Stimulated activated CD4-positive, alpha-beta T cell treated with anti-CD3 and anti-CD28 coated beads, Interleukin-12 subunit alpha, Interleukin-12 subunit beta, amount 100 ng/mL, for 4 hours (primary cell): ENCODE measurements around the gene KRT36.

ENCODE experiments used
- DNase-seq: peaks from one replicate; pipeline ENCODE4 v3.0.0-alpha.2; 2020

KRT36 gene

DNA sequence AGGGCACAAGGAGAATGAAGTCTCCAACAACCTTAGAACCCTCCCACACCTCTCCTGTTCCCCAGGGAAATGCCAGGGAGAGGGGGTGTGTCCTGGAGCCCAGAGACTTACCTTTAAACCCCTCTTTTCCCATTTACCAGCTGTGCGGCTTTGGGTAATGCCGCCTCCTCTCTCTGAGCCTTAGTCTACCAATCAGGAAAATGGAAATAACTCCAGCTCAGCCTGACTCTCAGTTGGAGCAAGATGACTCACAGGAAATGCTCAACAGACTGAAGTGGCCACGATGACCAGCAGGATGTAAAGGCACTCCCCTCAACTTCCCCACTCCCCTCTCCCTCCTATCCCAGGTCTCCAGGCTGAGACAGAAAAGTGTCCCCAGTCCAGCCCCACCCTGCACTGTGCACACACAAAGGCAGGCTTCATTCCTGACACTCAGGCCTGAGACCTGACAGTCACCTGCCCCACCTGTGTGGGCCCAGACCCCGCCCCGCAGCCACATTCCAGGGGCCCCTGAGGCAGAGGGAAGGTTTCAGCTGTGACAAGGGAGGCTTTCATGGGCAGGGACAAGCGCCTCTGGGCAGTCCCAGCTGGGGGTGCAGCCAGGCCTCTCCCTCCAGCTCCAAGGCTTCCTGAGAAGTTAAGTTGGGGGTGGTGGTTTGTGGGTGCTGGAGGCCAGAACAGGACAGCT is 32.0 kb upstream of the KRT36 start:
- no peak for DNase-seq

DNA sequence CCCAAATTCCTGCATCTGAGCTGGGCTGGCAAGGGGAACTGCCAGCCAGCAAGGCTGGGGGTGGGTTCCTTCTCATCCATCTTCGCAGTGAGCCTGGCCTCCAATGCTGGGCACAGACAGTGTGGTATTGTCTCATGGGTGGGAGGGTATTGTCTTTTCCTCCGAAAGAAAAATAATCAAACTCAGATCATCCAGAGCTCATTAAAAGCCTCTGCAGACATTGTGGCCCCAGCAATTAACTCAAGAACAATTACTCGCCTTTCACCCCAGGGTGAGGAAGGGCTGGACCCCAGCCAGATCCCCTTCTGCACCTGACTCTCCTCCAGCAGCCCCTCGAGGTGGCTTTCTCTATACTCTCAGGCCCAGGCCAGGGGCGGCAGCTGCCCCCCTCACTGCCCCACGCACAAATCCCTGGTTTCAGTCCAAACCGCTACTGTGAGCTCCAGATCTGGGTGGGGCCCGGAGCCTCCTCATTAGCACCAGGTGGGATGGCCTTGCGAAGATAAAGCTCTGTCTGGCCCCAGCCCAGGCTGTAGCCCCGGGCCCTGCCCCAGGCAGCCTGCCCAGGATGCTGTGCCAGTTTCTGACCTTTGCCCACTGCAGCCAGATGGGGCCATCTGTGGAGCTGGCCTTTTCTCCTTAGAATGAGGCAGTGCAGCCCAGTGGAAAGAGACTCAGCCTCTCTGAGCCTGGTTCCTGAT is 31.3 kb upstream of the KRT36 start:
- DNase-seq = no peak

DNA sequence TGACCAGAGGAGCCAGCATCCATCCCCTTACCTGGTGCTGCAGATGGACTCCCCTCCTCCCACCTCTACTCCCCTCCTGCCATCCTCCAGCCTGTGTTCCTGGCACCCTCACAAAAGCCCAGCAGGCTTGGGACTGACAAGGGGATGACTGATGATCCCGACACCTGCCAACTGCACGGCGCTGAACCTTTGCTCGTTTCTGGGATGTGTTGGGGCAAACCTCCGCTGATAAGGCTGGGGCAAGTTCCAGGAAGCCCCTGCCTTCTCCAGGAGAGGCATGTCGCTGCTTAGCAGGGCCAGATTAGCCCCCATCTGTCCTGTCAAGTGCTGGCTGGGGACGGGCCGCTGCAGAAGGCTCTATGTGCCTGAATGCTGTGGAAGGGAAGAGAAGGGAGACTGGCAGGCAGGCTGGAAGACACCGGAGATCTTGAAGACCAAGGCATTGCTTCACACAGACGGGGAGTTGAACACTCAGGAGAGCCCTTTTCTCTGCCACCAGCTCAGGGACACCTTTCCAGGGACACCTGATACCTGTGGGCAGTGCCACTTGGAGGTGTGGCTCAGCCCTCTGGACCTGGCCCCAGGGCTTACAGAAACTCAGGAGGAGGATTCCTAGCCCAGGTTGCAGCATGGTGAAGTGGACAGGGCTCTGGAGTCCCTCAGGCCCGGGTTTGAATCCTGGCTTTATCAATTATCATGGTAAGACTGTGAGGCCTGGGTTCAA is 30.0 kb upstream of the KRT36 start:
- DNase-seq = no peak

DNA sequence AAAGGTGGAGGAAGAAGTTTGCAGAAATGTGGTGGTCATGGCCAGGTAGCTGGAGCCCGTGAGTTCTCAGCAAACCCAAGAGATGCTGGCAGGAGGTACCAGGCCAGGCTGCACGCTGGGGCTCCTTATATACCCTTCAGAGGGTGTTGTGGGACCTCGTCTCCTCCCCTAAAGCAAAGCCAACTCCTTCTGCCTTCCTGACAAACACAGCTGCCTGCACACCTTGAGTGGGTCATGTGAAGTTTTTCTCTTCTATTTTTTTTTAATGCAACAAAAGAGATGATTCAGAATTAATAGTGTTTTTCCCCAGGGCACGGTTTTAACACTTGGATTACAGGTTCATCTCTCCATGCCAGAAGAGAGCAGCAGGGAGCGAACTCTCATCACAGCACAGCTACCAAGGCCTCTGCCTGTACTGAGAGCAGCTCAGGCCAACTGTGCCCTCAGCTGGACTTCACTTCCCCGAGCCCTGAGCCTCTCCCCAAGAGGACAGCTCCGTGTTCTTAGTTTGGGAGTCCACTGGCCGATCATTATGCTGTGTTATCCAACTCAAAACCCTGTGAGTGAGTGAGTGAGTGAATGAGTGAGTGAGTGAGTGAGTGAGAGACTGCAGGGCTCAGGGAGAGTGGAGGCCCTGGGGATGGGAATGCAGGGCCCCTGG is 29.2 kb upstream of the KRT36 start, which contains the start of gene KRT15:
KRT15 (minus strand) TSS at position 102 of the 661 bp plus-strand sequence; CDS start at position 39, 63 bp downstream.
- DNase-seq = no peak

DNA sequence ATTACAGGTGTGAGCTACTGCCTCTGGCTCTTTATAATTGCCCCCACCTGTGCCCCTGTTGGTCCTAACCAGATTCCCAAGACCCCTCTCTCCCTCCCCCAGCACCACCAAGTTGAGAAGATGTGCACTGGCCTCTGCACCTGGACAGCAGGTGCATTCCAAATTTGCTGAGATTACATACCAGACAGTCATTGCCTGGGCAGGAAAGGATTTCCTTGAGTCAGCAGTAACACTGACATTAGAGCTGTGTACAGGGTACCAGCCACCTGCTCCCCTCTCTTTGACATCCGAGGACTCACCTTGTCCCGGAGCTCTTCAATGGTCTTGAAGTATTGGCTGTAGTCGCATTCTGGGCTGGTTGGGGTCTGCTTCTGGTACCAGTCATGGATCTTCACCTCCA is 28.3 kb upstream of the KRT36 start:
- no peak for DNase-seq

DNA sequence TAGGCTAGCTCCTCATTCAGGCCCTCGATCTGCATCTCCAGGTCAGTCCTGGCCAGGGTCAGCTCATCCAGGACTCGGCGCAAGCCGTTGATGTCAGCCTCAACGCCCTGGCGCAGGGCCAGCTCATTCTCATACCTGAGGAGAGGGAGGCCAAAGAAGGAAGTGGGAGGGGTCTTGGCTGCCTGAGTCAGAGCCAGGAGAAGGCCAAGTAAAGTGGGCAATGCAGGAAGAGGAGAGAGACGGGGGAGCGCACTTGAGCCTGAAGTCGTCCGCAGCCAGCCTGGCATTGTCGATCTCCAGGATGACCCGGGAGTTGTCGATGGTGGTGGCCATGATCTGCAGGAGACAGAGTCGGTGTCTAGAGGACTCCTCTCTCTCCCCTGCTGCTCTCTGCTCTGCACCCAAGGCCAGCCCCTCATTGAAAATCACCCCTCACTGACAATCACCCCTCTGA is 27.1 kb upstream of the KRT36 start:
- no peak for DNase-seq

DNA sequence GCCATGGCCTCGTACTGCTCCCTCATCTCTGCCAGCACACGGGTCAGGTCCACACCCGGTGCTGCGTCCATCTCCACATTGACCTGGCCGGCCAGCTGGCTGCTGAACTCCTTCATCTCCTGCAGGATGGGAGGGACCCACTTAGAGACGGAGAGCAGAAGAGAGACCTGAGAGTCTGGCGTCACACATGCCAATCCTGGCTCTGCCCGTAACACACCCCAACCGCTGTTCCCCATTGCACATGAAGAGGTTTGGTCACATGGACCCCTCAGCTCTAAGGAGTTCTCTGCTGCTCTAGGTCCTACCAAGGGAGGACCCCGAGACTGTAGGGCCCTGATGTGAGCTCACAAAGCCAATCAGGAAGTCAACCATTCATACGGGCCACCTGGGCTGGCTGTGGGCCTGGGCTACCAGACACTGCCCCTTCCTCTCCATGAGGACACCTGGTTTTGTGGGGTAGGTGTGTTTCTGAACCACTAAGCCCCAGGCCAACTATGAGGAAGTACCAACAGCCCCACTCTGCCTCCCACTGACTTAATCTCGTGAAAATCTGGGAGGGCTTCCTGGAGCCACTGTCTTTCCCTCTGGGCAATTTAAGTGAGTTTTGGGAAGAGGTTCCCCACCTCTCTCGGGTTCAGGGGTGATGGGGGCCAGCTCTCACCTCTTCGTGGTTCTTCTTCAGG is 26.6 kb upstream of the KRT36 start:
- DNase-seq = no peak

DNA sequence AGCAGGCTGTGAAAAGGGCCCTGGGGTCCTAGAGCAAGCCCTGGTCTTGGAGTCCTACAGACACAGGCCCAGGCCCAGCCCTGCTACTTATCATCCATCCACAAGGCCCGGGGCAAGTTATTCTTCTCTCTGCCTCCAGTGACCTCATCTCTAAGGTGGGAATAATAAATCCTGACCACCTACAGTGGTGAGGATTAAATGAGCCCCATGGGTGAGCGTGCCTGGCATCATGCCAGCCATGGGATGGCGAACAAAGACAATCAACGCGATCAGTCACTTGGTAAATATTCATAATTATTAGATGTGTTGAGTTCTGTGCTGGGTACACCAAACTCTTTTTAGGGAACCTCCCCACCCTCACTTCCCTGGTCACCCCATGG is 23.4 kb upstream of the KRT36 start:
- DNase-seq = no peak

DNA sequence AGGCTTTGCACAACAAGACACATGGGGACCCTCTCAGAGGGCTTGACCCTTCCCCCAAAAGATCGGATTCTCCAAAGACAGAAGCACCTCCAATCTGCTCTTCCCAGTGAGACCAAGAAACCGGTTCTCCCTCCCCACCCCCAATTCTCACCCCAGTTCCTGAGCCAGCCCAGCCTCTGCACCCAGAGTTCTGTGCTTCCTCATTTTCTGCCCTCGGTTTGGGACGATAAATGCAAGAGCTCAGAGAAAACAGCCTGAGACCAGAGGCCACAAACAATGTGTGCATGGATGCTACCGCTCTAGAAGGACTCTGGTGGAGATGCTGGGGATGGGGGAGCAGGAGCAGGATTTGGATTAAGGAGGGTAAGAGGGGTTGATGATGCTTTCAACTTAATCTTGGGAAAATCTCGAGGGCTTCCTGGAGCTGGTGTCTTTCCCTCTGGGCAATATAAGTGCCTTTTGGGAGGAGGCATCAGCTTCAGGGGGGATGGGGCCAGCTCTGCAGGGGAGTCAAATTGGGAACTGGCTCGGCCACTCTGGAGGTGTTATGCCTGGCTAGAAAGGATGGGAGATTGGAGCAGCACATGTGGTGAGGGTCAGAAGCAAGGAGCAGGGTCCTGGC is 22.9 kb upstream of the KRT36 start:
- no peak for DNase-seq

DNA sequence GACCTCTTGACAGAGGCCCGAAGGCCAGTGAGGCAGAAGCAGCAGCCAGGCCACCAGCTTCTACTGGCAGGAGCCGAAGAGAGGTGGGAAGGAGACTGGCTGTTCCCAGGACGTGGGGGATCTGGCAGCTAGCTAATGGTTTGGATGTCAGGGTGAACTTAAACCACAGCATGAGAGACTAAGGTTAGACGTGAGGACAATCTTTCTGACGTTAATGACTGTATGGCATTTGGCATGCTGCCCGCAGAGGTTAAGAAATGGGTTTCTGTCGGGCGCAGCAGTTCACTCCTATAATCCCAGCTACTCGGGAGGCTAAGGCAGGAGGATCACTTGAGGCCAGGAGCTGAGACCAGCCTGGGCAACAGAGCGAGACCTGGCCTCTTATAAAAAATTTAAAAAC is 22.0 kb upstream of the KRT36 start:
- DNase-seq = no peak

DNA sequence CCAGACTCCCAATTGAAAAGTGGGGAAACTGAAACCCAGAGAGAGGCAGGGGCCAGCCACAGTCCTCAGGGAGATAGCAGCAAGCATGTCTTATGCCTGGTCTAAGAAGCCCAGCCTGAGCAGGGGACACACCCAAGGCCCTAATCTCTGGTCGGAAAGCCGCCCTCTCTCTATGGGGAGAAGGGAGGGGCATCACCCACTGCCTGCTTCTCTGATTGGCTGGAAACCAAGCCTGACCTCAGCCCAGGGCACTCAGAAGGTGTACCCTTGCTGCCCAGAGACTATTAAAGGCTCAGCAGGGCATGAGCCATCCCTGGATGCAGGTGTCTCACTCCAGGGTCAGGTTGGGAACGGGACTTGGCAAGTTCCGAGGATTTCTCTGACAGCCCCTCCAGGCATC is 21.4 kb upstream of the KRT36 start:
- DNase-seq = no peak

DNA sequence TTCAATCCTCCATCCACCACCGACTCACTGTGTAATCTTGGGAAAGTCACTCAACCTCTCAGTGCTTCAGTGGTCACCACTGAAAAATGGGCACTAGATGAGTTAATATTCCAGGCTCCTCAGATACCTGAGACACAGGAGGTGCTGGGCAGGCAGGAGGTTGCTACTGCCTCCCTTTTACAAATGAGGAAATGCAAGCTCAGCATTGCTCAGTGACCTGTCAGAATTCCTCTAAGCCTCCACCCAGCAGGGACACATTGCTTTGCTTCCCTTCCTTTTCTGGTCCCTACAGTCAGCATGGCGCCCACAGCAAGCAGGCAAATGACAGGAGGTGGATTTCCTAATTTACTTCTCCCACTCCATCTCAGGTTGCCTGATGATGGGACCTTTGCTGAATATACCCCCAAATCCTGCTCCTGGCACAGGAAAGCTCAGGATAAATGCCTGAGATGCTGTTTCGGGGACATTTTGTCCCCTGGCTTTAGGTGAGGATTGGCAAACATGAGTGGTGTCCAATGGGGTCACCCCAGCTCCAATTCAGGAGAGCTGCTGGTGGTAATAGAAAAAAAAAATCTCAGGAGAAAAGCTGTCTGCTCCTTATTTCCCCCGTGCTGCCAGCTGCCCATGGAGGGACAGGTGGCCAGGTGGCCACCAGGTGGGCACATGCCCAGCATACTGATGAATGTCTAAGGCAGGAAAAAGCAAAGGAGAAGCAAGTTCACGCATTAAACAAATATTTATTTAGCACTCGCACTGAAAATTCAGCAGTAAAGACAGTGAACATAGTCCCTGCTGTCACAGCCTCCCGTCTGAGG is 20.7 kb upstream of the KRT36 start:
- no peak for DNase-seq

DNA sequence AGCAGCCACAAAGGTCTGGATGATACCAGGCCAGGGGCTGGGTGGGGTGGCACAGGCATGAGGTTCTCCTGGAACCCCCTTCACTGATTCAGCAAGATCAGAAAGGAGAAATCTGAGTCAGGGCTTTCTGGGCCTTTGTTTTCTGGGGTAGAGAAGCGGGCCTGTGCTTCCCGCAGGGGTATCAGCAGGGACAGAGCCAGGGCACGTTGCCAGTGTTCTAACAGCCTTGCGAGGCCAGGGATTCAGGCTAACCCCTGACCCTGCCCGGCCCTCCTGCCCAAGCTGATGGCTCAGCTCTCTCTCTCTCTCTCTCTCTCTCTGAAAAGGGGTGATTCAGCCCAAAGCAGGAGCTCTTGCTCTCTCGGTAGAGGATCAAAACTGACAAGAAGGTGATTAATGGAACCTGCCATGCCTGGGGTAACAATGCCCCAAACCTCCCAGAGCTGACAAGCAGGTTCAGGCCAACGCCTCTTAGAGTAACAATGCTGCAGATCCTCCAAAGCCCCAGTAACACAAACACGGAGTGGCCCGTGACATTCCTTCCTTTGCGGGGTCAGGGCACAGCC is 17.7 kb upstream of the KRT36 start:
- DNase-seq = no peak

DNA sequence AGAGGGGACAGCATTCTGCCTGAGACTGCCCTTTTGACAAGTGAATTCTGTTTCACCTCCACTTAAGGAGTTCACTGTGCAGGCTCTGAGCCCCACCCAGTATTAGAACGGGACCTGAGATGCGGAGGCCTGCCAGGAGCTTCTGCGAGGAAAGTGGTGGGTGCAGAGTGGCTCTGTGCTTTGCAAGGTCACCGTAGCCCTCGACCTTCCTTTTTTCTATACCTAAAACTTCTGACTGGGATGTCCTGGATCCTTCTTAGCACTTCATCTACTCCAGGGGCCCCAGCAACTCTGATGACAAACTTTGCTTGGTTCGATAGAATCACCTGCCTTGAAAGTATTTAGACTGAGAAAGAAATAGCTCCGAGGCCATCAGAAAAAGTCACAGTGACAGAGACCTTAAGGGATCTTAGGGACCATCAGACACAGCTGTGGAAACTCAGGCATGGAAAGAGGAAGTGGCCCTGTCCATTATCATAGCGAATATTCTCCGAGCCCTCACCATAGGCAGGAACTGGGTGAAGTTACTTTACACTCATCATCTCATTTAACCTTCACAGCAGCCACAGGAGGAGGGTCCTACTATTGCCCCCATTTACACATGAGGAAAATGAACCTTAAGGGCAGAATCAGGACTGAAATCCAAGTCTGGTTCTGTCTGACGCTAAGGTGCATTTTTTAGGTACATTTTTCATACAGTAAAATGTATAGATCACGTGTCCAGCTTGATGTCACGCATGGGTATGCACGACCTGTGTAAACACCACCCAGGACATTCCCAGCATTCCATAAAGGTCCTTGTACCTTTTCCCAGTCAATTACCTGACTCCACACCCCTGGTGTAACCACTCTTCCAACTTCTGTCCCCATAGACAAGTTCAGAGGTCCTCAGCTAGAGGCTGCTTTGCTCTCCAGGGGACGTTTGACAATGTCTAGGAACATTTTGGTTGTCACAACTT is 16.4 kb upstream of the KRT36 start:
- no peak for DNase-seq

DNA sequence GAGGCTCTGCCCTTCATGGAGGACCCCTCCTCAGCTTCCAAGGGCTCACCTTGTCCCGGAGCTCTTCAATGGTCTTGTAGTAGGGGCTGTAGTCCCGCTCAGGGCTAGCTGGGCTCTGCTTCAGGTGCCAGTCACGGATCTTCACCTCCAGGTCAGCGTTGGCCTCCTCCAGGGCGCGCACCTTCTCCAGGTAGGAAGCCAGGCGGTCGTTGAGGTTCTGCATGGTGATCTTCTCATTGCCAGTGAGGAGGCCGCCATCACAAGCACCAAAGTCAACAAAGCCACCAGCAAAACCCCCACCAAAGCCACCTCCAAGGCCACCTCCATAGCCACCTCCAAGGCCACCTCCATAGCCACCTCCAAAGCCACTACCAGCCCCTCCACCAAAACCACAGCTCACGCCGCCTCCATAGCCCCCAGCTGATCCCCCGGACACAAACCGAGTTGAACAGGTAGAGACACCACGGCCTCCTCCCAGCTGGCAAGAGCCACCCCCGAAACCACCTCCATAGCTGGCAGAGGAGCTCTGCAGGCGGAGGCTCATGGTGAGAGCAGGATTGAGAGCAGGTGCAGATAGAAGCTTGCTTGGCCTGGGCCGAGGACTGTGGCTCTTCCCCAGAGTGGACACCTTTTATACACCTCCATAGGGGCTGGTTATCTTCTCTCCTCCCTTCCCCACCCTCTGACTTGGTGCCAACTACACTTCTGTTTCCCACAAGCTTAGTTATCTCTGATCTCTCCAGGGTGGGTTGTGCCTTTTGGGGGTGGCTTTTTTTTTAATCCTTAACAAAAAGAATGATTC is 15.5 kb upstream of the KRT36 start, which contains the start of gene KRT13:
KRT13 (minus strand) TSS at position 606 of the 802 bp plus-strand sequence; CDS start at position 544, 62 bp downstream.
- no peak for DNase-seq

DNA sequence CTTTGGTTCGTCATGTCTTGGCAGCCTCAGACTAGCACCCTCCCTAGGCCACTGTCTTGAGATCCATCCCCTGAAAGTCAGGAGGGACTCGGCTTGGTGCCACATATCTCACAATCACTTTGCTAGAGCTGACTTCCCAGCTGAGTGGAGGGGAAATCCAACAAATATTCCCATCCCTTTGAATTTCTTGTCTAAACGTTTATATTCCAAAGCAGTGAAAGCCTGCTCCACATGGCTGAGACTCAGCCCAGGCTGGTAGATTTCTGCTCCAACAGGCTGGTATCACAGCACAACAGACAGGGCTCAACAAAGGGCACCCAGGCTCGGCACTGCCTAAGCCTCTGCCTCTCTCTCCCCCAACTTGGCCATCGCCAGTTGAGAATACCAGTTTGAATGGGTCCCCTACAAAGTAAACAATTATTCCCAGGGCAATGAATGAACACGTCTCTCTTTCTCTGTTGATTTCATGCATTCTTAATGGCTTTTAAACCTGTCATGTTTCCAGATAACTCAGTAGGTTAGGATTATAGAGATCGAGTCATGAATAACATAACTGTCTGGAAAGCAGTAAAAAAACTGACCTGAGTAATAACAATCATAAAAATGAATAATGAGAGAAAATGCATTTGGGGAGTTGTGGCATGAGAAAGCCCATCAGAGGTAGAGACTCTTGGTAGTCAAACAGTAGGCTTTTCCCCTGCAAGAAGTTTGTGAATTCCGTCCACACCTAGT is 14.7 kb upstream of the KRT36 start:
- DNase-seq = no peak

DNA sequence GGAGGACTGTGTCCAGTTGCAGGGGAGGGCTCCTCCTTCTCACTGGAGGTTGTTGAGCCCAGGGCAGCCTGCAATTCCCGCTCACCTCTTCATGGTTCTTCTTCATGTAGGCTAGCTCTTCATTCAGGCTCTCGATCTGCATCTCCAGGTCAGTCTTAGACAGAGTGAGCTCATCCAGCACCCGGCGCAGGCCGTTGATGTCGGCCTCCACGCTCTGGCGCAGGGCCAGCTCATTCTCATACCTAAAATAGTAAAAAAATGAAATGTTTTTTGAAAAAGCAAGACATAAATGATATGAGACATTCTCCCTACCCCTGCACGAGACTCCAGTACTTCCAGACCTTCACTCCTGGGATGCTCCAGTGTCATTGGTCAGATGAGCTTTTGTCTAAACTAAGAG is 13.5 kb upstream of the KRT36 start:
- no peak for DNase-seq
